ENCODE measurements around the gene MRTFA.
"Not testable (repeated sequence)": the region's sequence is repeated elsewhere in the genome, so short reads cannot be mapped to it uniquely, and the experiment has no call there.

MRTFA gene

GRCh38 chr22:40535642-40536041 lies 100.9 kb downstream of the MRTFA start:
- peak; percentile 24 for FAIRE-seq

GRCh38 chr22:40535189-40535512 lies 101.4 kb downstream of the MRTFA start:
- FAIRE-seq (no peak), DNase-seq (ENCODE audit: insufficient read length) (no peak)
- no peak for TF ChIP-seq POLR2AphosphoS5 (IDR thresholded peaks at IDR 0.05; ENCODE audit: low read depth, low read length)
- no peak for TF ChIP-seq POLR2A (IDR thresholded peaks at IDR 0.05; ENCODE audit: low read depth, low read length)
- TF ChIP-seq TAF1 (IDR thresholded peaks at IDR 0.05; ENCODE audit: borderline replicate concordance, low read depth, low read length): no peak

More at GRCh38 chr22:40535642-40536041, 100.9 kb downstream of the MRTFA start:
- TF ChIP-seq POLR2A (IDR thresholded peaks at IDR 0.05; ENCODE audit: low read depth, low read length) (no peak), TAF1 (IDR thresholded peaks at IDR 0.05; ENCODE audit: borderline replicate concordance, low read depth, low read length) (no peak), POLR2AphosphoS5 (IDR thresholded peaks at IDR 0.05; ENCODE audit: low read depth, low read length) (no peak)
- DNase-seq (ENCODE audit: insufficient read length): no peak

- FAIRE-seq: peak; percentile 88
- no peak for DNase-seq (ENCODE audit: insufficient read length)
- TF ChIP-seq POLR2A (IDR thresholded peaks at IDR 0.05; ENCODE audit: low read depth, low read length) (no peak), POLR2AphosphoS5 (IDR thresholded peaks at IDR 0.05; ENCODE audit: low read depth, low read length) (no peak)
Observed at GRCh38 chr22:40534379-40535188, 101.9 kb downstream of the MRTFA start.

- peak; percentile 36 for DNase-seq (ENCODE audit: insufficient read length)
- FAIRE-seq: peak; percentile 89
- TF ChIP-seq TAF1 (IDR thresholded peaks at IDR 0.05; ENCODE audit: borderline replicate concordance, low read depth, low read length): no peak
- 0 out of 2 replicates have a peak, but pooled peaks have one; percentile 40 for TF ChIP-seq POLR2AphosphoS5 (IDR thresholded peaks at IDR 0.05; ENCODE audit: low read depth, low read length)
- TF ChIP-seq POLR2A (IDR thresholded peaks at IDR 0.05; ENCODE audit: low read depth, low read length): peak; percentile 57; the same call in 1 of the 2 replicates
Observed at GRCh38 chr22:40533712-40534378, 102.7 kb downstream of the MRTFA start.

GRCh38 chr22:40531951-40532900 lies 104.3 kb downstream of the MRTFA start:
- DNase-seq (ENCODE audit: insufficient read length): no peak
- TF ChIP-seq POLR2AphosphoS5 (IDR thresholded peaks at IDR 0.05; ENCODE audit: low read depth, low read length) (no peak), POLR2A (IDR thresholded peaks at IDR 0.05; ENCODE audit: low read depth, low read length) (no peak), TAF1 (IDR thresholded peaks at IDR 0.05; ENCODE audit: borderline replicate concordance, low read depth, low read length) (no peak)
- FAIRE-seq: peak; percentile 80

GRCh38 chr22:40530391-40530790 lies 106.1 kb downstream of the MRTFA start:
- not testable (repeated sequence) for FAIRE-seq

GRCh38 chr22:40529821-40530220 lies 106.7 kb downstream of the MRTFA start:
- TF ChIP-seq TAF1 (IDR thresholded peaks at IDR 0.05; ENCODE audit: borderline replicate concordance, low read depth, low read length): no peak
- no peak for TF ChIP-seq POLR2AphosphoS5 (IDR thresholded peaks at IDR 0.05; ENCODE audit: low read depth, low read length)
- TF ChIP-seq POLR2A (IDR thresholded peaks at IDR 0.05; ENCODE audit: low read depth, low read length): no peak
- no peak for FAIRE-seq

More at GRCh38 chr22:40530391-40530790, 106.1 kb downstream of the MRTFA start:
- not testable (repeated sequence) for DNase-seq (ENCODE audit: insufficient read length)

GRCh38 chr22:40526960-40527359 lies 109.6 kb downstream of the MRTFA start:
- FAIRE-seq (no peak), DNase-seq (ENCODE audit: insufficient read length) (no peak)
- TF ChIP-seq POLR2A (IDR thresholded peaks at IDR 0.05; ENCODE audit: low read depth, low read length) (no peak), TAF1 (IDR thresholded peaks at IDR 0.05; ENCODE audit: borderline replicate concordance, low read depth, low read length) (no peak), POLR2AphosphoS5 (IDR thresholded peaks at IDR 0.05; ENCODE audit: low read depth, low read length) (no peak)

More at GRCh38 chr22:40529821-40530220, 106.7 kb downstream of the MRTFA start:
- DNase-seq (ENCODE audit: insufficient read length): no peak

- no peak for DNase-seq (ENCODE audit: insufficient read length)
- TF ChIP-seq POLR2A (IDR thresholded peaks at IDR 0.05; ENCODE audit: low read depth, low read length) (no peak), POLR2AphosphoS5 (IDR thresholded peaks at IDR 0.05; ENCODE audit: low read depth, low read length) (no peak), TAF1 (IDR thresholded peaks at IDR 0.05; ENCODE audit: borderline replicate concordance, low read depth, low read length) (no peak)
- no peak for FAIRE-seq
Observed at GRCh38 chr22:40525250-40525884, 111.2 kb downstream of the MRTFA start.

GRCh38 chr22:40524392-40525249 lies 111.9 kb downstream of the MRTFA start:
- TF ChIP-seq POLR2A (IDR thresholded peaks at IDR 0.05; ENCODE audit: low read depth, low read length) (no peak), TAF1 (IDR thresholded peaks at IDR 0.05; ENCODE audit: borderline replicate concordance, low read depth, low read length) (no peak), POLR2AphosphoS5 (IDR thresholded peaks at IDR 0.05; ENCODE audit: low read depth, low read length) (no peak)
- DNase-seq (ENCODE audit: insufficient read length) (no peak), FAIRE-seq (no peak)
